ENCODE measurements around the gene CGB7.
"Not testable (repeated sequence)": the region's sequence is repeated elsewhere in the genome, so short reads cannot be mapped to it uniquely, and the experiment has no call there.

The CGB7 gene

GRCh38 chr19:49085868-49086232, 28.3 kb upstream of the CGB7 start:
- no peak for DNase-seq (ENCODE audit: low read depth)
- TF ChIP-seq CTCF (IDR thresholded peaks at IDR 0.05; ENCODE audit: low read length, missing control alignments), result no peak
- H3K4me3 ChIP-seq (replicated peaks; ENCODE audit: low read depth, low read length), result peak overlapping the region; percentile 98

- peak within 1 kb of the TSS; percentile 98 for H3K4me3 ChIP-seq (replicated peaks; ENCODE audit: low read depth, low read length)
- peak; percentile 100 for DNase-seq (ENCODE audit: low read depth)
- no peak for TF ChIP-seq CTCF (IDR thresholded peaks at IDR 0.05; ENCODE audit: low read length, missing control alignments)
Measured at GRCh38 chr19:49085020-49085867, 27.7 kb upstream of the CGB7 start, which contains the start of gene SNRNP70. Gene SNRNP70, plus strand, starts transcription at chr19:49085451. Its CDS starts 964 bp downstream, at chr19:49086415.

GRCh38 chr19:49084206-49085019, 26.9 kb upstream of the CGB7 start:
- peak overlapping the region; percentile 98 for H3K4me3 ChIP-seq (replicated peaks; ENCODE audit: low read depth, low read length)
- no peak for DNase-seq (ENCODE audit: low read depth)
- TF ChIP-seq CTCF (IDR thresholded peaks at IDR 0.05; ENCODE audit: low read length, missing control alignments), result no peak

GRCh38 chr19:49081273-49081672, 23.7 kb upstream of the CGB7 start:
- no peak for TF ChIP-seq CTCF (IDR thresholded peaks at IDR 0.05; ENCODE audit: low read length, missing control alignments)
- no peak for DNase-seq (ENCODE audit: low read depth)

GRCh38 chr19:49080392-49080791, 22.8 kb upstream of the CGB7 start:
- H3K4me3 ChIP-seq (replicated peaks; ENCODE audit: low read depth, low read length), result no peak overlapping the region
- no peak for DNase-seq (ENCODE audit: low read depth)
- no peak for TF ChIP-seq CTCF (IDR thresholded peaks at IDR 0.05; ENCODE audit: low read length, missing control alignments)

More at GRCh38 chr19:49081273-49081672, 23.7 kb upstream of the CGB7 start:
- H3K4me3 ChIP-seq (replicated peaks; ENCODE audit: low read depth, low read length), result no peak overlapping the region

GRCh38 chr19:49074869-49075268, 17.3 kb upstream of the CGB7 start:
- not testable (repeated sequence) for H3K4me3 ChIP-seq (replicated peaks; ENCODE audit: low read depth, low read length)
- peak; percentile 72 for DNase-seq (ENCODE audit: low read depth)
- TF ChIP-seq CTCF (IDR thresholded peaks at IDR 0.05; ENCODE audit: low read length, missing control alignments), result peak; percentile 51
